SKM-1 (cell line): ENCODE data around the gene SSBP2.
"Not testable (repeated sequence)": the region's sequence is repeated elsewhere in the genome, so short reads cannot be mapped to it uniquely, and the experiment has no call there.

Experiments
- DNase-seq: peaks from one replicate; lab custom pipeline; 2025; ENCODE audit not compliant: unreplicated experiment; lab: John Stamatoyannopoulos, UW

Gene SSBP2

DNA sequence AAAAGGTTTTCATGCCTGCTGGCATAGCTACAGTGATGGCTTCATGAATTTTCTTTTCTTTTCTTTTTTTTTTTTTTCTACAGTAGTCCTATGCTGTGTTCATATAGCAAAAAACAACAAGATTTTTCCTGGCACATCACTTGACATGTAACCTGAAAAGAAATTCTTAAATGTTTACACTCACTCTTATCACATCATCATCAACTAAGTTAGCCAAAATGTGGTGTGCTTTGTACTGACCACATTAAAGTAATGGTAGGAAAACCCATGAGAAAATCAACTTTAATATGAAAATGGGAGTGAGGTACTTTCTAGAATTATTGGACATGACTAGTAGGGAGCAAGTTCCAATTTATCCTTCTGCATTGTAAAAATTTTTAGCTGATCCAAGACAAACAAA, 146.7 kb downstream of the SSBP2 start:
- no peak for DNase-seq

- no peak for DNase-seq
Measured at GRCh38 chr5:81601919-81602318, 149.0 kb downstream of the SSBP2 start.

DNA sequence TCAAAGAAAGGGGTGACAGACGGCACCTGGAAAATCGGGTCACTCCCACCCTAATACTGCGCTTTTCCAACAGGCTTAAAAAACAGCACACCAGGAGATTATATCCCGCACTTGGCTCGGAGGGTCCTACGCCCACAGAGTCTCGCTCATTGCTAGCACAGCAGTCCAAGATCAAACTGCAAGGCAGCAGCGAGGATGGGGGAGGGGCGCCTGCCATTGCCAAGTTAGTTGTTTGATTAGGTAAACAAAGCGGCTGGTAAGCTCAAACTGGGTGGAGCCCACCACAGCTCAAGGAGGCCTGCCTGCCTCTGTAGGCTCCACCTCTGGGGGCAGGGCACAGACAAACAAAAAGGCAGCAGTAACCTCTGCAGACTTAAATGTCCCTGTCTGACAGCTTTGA, 158.8 kb downstream of the SSBP2 start:
- DNase-seq = not testable (repeated sequence)

- DNase-seq = no peak
Measured at GRCh38 chr5:81590498-81591384, 160.2 kb downstream of the SSBP2 start.

- DNase-seq = no peak
Measured at GRCh38 chr5:81579262-81579924, 171.5 kb downstream of the SSBP2 start.

DNA sequence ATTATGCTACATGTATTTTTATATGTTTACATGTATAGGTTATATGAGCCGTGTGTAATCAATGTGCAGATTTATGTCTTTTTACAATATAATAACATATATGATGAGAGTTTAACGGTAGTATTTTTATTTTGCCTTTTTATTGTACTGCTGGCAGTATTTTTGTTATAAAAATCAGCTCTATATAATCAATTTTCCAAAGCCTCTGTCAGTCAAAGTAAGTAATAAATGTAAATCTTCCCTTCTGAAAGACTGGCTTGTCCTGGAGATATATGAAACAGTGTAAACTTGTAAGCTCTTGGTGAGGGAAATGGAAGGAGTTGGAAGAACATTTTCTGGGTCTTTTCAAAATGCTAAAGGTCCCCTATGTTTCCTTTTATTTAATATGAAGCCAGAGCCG, 173.8 kb downstream of the SSBP2 start:
- no peak for DNase-seq

GRCh38 chr5:81575924-81576323, 175.0 kb downstream of the SSBP2 start:
- no peak for DNase-seq

GRCh38 chr5:81572201-81572600, 178.7 kb downstream of the SSBP2 start:
- no peak for DNase-seq

DNA sequence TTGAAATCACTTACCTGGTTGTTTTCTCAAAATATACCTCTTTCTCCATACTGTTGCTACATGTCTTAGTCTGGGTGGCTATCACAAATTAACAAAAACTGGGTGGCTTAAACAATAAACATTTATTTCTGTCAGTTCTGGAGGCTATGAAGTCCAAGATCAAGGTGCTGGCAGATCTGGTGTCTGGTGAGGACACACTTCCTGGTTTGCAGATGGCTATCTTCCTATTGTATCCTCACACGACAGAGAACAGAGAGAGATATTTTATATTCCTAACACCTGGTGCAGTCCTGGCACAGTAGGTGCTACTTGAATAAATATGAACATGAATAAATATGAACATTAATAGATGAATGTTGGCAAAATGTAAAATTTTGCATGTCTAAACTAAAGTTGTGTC, 192.7 kb downstream of the SSBP2 start:
- no peak for DNase-seq

GRCh38 chr5:81556809-81557208, 194.1 kb downstream of the SSBP2 start:
- no peak for DNase-seq

- no peak for DNase-seq
Measured at GRCh38 chr5:81555865-81556264, 195.0 kb downstream of the SSBP2 start.

DNA sequence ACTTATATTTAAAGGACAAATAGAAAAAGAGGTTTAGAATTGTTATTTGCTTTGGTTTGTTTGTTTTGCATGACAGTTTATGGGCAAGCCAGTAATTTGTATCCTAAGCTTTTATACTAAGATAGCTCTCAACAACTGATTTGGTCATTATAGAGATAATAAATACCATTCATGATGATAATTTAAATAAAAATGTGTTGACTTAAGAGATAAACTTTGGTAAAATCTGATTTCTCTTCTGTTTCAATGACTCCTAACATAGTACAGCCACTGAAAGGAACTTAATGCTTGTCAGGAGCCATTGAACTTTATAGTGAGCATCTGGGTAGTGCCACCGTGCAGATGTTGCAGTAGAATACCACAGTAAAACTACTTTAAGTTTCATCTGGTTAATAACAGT, 196.2 kb downstream of the SSBP2 start:
- DNase-seq = no peak

- DNase-seq = no peak
Measured at GRCh38 chr5:81553567-81554212, 197.2 kb downstream of the SSBP2 start.

GRCh38 chr5:81552852-81553566, 197.9 kb downstream of the SSBP2 start:
- no peak for DNase-seq

DNA sequence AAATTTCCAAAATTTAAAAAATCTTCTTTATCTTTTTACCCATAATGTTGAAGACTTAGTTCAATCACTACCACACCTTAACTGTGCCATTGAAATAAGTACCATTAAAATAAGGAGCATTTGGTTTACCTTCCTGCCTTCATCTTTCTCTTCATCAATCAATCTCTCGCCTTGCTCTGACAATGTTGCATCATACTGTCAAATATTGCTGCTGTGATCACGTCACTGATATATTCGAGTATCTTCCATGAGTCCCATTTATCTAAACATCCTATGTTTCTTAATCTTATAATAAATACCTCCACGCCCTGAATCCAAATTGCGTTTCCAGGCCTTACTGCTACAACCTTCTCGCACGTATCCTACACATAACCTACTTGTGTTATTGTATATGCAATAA, 201.8 kb downstream of the SSBP2 start:
- no peak for DNase-seq

DNA sequence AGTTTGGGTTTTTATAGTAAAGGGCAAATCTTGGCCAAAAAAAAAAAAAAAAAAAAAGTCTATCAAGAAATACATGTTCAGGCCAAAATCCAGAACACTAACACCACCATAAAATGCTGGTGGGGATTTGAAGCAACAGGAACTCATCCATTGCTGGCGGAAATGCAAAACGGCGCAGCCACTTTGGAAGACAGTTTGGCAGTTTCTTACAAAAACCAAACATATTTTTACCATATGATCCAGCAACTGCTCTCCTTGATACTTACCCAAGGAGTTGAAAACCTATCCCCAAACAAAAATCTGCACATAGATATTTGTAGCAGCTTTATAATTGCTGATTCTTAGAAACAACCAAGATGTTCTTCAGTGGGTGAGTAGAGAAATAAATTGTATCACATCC, 203.9 kb downstream of the SSBP2 start:
- DNase-seq = no peak

DNA sequence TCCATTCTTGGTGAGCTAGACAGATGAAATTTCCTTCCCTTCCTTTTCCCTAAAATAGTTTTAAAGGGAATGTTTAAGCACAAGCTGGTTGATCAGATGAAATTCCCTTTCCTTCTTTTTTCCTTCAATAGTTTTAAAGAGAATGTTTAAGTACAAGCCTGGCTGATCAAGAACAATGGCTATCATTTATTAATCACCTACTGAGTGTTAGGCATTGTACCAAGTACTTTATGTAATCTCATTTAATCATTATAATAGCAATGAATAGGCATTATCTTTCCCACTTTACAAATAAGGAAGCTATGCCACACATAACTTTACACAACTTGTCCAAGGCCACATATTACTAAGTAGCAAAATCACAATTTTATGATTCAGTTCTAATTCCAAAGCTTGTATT, 205.0 kb downstream of the SSBP2 start:
- DNase-seq = no peak

- no peak for DNase-seq
Measured at GRCh38 chr5:81544351-81545018, 206.4 kb downstream of the SSBP2 start.

DNA sequence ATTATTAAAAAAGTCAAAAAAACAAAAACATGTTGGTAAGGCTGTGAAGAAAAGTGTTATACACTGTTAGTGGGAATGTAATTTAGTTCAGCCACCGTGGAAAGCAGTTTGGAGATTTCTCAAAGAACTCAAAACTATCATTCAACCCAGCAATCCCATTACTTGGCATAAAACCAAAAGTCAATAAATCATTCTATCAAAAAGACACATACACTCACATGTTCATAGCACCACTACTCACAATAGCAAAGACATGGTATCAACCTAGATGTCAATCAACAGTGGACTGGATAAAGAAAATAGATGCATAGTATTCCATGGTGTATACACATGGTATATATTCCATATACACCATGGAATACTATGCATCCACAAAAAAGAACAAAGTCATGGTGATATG, 208.7 kb downstream of the SSBP2 start:
- DNase-seq = no peak

- DNase-seq = no peak
Measured at GRCh38 chr5:81537905-81538547, 212.9 kb downstream of the SSBP2 start.
